Neural cell (in vitro differentiated cells): Measurements from ENCODE around the gene ZNF467. TPM values are rescaled to one million over a fixed set of nuclear protein-coding genes. Genes with fewer than 3 reads are reported as not detected.

Experiments
- H2AFZ ChIP-seq: fragments of 200-600, 300-800 bp; sonication (generic), shearing (Covaris generic); 2 replicates; pipeline ENCODE4 v1.6.0; 2014; ENCODE audit warnings: low read depth, mild to moderate bottlenecking, antibody characterized with exemption, low read length, moderate library complexity
- H3F3A ChIP-seq: fragments of 200-600 bp; shearing (Covaris generic); 2 replicates; pipeline ENCODE4 v1.6.1; 2016; ENCODE audit warnings: mild to moderate bottlenecking, moderate library complexity, mixed read lengths, antibody characterized with exemption, low read length; ENCODE audit not compliant: insufficient read depth, poor library complexity, severe bottlenecking
- H3K27ac ChIP-seq: fragments of 200-600, 300-800 bp; sonication (generic), shearing (Covaris generic); 2 replicates; pipeline ENCODE4 v1.5.1; 2014; ENCODE audit warnings: mild to moderate bottlenecking, low read length, moderate library complexity
- H3K27me3 ChIP-seq: fragments of 300-800, 200-600 bp; sonication (generic), shearing (Covaris generic); 2 replicates; pipeline ENCODE4 v1.6.0; 2014; ENCODE audit warnings: mild to moderate bottlenecking, low read depth, low read length, moderate library complexity; ENCODE audit not compliant: insufficient read depth
- H3K36me3 ChIP-seq: fragments of 300-800, 200-600 bp; sonication (generic), shearing (Covaris generic); 2 replicates; pipeline ENCODE4 v1.5.1; 2014; ENCODE audit warnings: mild to moderate bottlenecking, antibody characterized with exemption, low read length, moderate library complexity; ENCODE audit not compliant: insufficient read depth
- H3K4me2 ChIP-seq: fragments of 300-800, 200-600 bp; sonication (generic), shearing (Covaris generic); 2 replicates; pipeline ENCODE4 v1.6.0; 2014; ENCODE audit warnings: mild to moderate bottlenecking, low read length
- H3K4me3 ChIP-seq: fragments of 300-800, 200-600 bp; sonication (generic), shearing (Covaris generic); 2 replicates; pipeline ENCODE4 v1.5.1; 2014; ENCODE audit warnings: mild to moderate bottlenecking, low read length, moderate library complexity
- H3K79me2 ChIP-seq: fragments of 200-600 bp; shearing (Covaris generic); replicated peaks from 2 replicates; pipeline ENCODE4 v1.6.0; 2014; ENCODE audit warnings: mild to moderate bottlenecking, low read length, moderate library complexity; ENCODE audit not compliant: insufficient read depth
- H3K9ac ChIP-seq: fragments of 300-800, 200-600 bp; sonication (generic), shearing (Covaris generic); 2 replicates; pipeline ENCODE4 v1.6.1; 2016; ENCODE audit warnings: mild to moderate bottlenecking, low read length, mixed read lengths
- H3K9me2 ChIP-seq: fragments of 200-600 bp; shearing (Covaris generic); 2 replicates; pipeline ENCODE4 v1.6.1; 2016; ENCODE audit warnings: mild to moderate bottlenecking, low read length, mixed read lengths; ENCODE audit not compliant: insufficient read depth
- H3K9me3 ChIP-seq: fragments of 200-600, 300-800 bp; sonication (generic), shearing (Covaris generic); 2 replicates; pipeline ENCODE4 v1.6.1; 2016; ENCODE audit warnings: mild to moderate bottlenecking, mixed run types, low read length, moderate library complexity, mixed read lengths
- H4K20me1 ChIP-seq: fragments of 200-600 bp; shearing (Covaris generic); 2 replicates; pipeline ENCODE4 v1.6.1; 2016; ENCODE audit warnings: mild to moderate bottlenecking, mixed run types; ENCODE audit not compliant: insufficient read depth
- CTCF ChIP-seq: fragments of 450-650 bp; IDR thresholded peaks from 2 replicates; pipeline ENCODE4 v1.5.1; 2014; ENCODE audit warnings: antibody characterized with exemption, mild to moderate bottlenecking, moderate library complexity; ENCODE audit not compliant: poor library complexity, severe bottlenecking
- EP300 ChIP-seq: fragments of 450-650 bp; conservative IDR thresholded peaks from 2 replicates; pipeline ENCODE4 v1.6.1; 2014; ENCODE audit warnings: antibody characterized with exemption, mild to moderate bottlenecking, moderate library complexity; ENCODE audit not compliant: poor library complexity, severe bottlenecking
- EZH2 ChIP-seq: fragments of 200-600, 300-800 bp; shearing (Covaris generic), sonication (generic); IDR thresholded peaks from 2 replicates; pipeline ENCODE4 v1.6.1; 2014; ENCODE audit warnings: antibody characterized with exemption, low read length, borderline replicate concordance, mild to moderate bottlenecking; ENCODE audit not compliant: insufficient read depth, poor library complexity, severe bottlenecking
- MXI1 ChIP-seq: fragments of 450-650 bp; conservative IDR thresholded peaks from 2 replicates; pipeline ENCODE4 v1.6.1; 2014; ENCODE audit warnings: antibody characterized with exemption, mild to moderate bottlenecking; ENCODE audit not compliant: poor library complexity, severe bottlenecking
- POLR2AphosphoS5 ChIP-seq: IDR thresholded peaks from 2 replicates; pipeline ENCODE4 v1.6.1; 2012
- RAD21 ChIP-seq: fragments of 450-650 bp; conservative IDR thresholded peaks from 2 replicates; pipeline ENCODE4 v1.6.1; 2014; ENCODE audit warnings: antibody characterized with exemption, mild to moderate bottlenecking, moderate library complexity
- REST ChIP-seq: IDR thresholded peaks from 2 replicates; pipeline ENCODE4 v1.6.1; 2012; ENCODE audit warnings: borderline replicate concordance
- SMC3 ChIP-seq: fragments of 450-650 bp; conservative IDR thresholded peaks from 2 replicates; pipeline ENCODE4 v1.6.1; 2014; ENCODE audit warnings: antibody characterized with exemption, mild to moderate bottlenecking, moderate library complexity; ENCODE audit not compliant: poor library complexity
- TAF1 ChIP-seq: IDR thresholded peaks from 2 replicates; pipeline ENCODE4 v1.6.1; 2012; ENCODE audit warnings: low read depth
- polyA plus RNA-seq: library from polyadenylated mRNA; depleted of rRNA; stranded (reverse); fragments of >200 nt; gene quantifications from 2 replicates; pipeline ENCODE4 v1.2.3, GENCODE V29; 2014

Gene ZNF467
- polyA plus RNA-seq, 1 donor from 2014 or later, result 11.9 TPM

- Histone ChIP-seq H3K27me3 (no peaks in the 10 kb centered on the region), H3K9ac (no peak overlapping the region)
These were observed 54.1 kb downstream of the ZNF467 start for GRCh38 chr7:149719050-149719899.

GRCh38 chr7:149718730-149719049 is 54.7 kb downstream of the ZNF467 start:
- Histone ChIP-seq H3K4me3 (no peak overlapping the region), H3K27me3 (no peaks in the 10 kb centered on the region), H2AFZ (no peak overlapping the region), H3K36me3 (no peaks in the 10 kb centered on the region), H3K27ac (no peak overlapping the region), H3F3A (no peaks in the 10 kb centered on the region), H3K4me2 (no peak overlapping the region), H3K9me2 (no peaks in the 10 kb centered on the region), H4K20me1 (no peaks in the 10 kb centered on the region), H3K9me3 (no peaks in the 10 kb centered on the region), H3K79me2 (peaks cover 8% of the 10 kb centered on the region), H3K9ac (no peak overlapping the region)
- TF ChIP-seq REST, result no peak
- TF ChIP-seq TAF1, result no peak
- no peak for TF ChIP-seq EP300
- TF ChIP-seq EZH2, result no peak
- no peak for TF ChIP-seq POLR2AphosphoS5
- TF ChIP-seq CTCF, result no peak
- TF ChIP-seq MXI1, result no peak
- TF ChIP-seq SMC3, result no peak
- no peak for TF ChIP-seq RAD21

More at GRCh38 chr7:149719050-149719899, 54.1 kb downstream of the ZNF467 start:
- Histone ChIP-seq H3K27ac (no peak overlapping the region), H3K79me2 (peaks cover 8% of the 10 kb centered on the region), H4K20me1 (no peaks in the 10 kb centered on the region), H3K4me2 (no peak overlapping the region), H2AFZ (no peak overlapping the region), H3K9me2 (no peaks in the 10 kb centered on the region), H3F3A (no peaks in the 10 kb centered on the region), H3K9me3 (no peaks in the 10 kb centered on the region), H3K4me3 (no peak overlapping the region), H3K36me3 (no peaks in the 10 kb centered on the region)
- TF ChIP-seq POLR2AphosphoS5 (no peak), MXI1 (no peak), SMC3 (no peak), REST (no peak)
